H1 (cell line): ENCODE data around the gene NRSN1. TPM values are rescaled to one million over a fixed set of nuclear protein-coding genes. Genes with fewer than 3 reads are reported as not detected.
A peak's percentile ranks its signal among the peaks of the same experiment; 100 is the strongest.

Experiments used
- CTCF ChIA-PET: fragments of 300-600 bp; sonication (Branson Sonifier 250); formaldehyde crosslinking; loops from one replicate; lab custom pipeline; 2021; ENCODE audit not compliant: partially characterized antibody; lab: Charles Lee
- POLR2A ChIA-PET: fragments of 300-600 bp; sonication (Branson Sonifier 250); formaldehyde crosslinking; loops from one replicate; lab custom pipeline; 2021; ENCODE audit warnings: inconsistent platforms; ENCODE audit not compliant: partially characterized antibody; lab: Charles Lee
- DNase-seq, 2 experiments: peaks; one replicate each; pipeline versions ENCODE4 v3.0.0 to v3.0.0-alpha.2; 2010 to 2022; ENCODE audit warnings: low spot score in 2 of 2, low read depth in 1 of 2, mixed read lengths in 1 of 2
- FAIRE-seq: peaks from 2 replicates; lab custom pipeline; 2011; peaks lifted over from hg19 to GRCh38; lab: Jason Lieb, UNC
- H2AFZ ChIP-seq: 2 replicates; pipeline ENCODE4 v1.8.1; 2012; ENCODE audit warnings: low read length, inconsistent platforms
- H2AK5ac ChIP-seq: 2 replicates; pipeline ENCODE4 v1.6.1; 2013; ENCODE audit warnings: low read depth, low read length
- H2BK120ac ChIP-seq: replicated peaks from 2 replicates; pipeline ENCODE3; 2013; ENCODE audit warnings: low read depth, low read length, inconsistent platforms
- H2BK12ac ChIP-seq: 2 replicates; pipeline ENCODE4 v1.6.1; 2013; ENCODE audit warnings: low read depth, low read length
- H2BK15ac ChIP-seq: 2 replicates; pipeline ENCODE4 v1.6.1; 2013; ENCODE audit warnings: low read length
- H2BK20ac ChIP-seq: 2 replicates; pipeline ENCODE4 v1.6.1; 2013; ENCODE audit warnings: low read length
- H2BK5ac ChIP-seq: 2 replicates; pipeline ENCODE4 v1.6.1; 2013; ENCODE audit warnings: low read depth, low read length
- H3K14ac ChIP-seq: 2 replicates; pipeline ENCODE4 v1.6.1; 2013; ENCODE audit warnings: inconsistent platforms; ENCODE audit not compliant: insufficient read length
- H3K18ac ChIP-seq: 2 replicates; pipeline ENCODE4 v1.6.1; 2013; ENCODE audit warnings: low read length; ENCODE audit errors: extremely low read depth
- H3K23ac ChIP-seq: 2 replicates; pipeline ENCODE4 v1.6.1; 2013; ENCODE audit warnings: inconsistent platforms; ENCODE audit not compliant: insufficient read length
- H3K23me2 ChIP-seq: 2 replicates; pipeline ENCODE4 v1.6.1; 2013; ENCODE audit warnings: low read depth, low read length
- H3K27ac ChIP-seq: 2 replicates; pipeline ENCODE4 v1.6.1; 2011; ENCODE audit warnings: low read depth, low read length, inconsistent platforms
- H3K27me3 ChIP-seq, 4 experiments: replicated peaks in 1 of 4; 1 replicate in 1 of 4; 2 replicates in 3 of 4; pipeline versions ENCODE4 v1.6.1 to v1.8.1; 2011 to 2013; ENCODE audit warnings: low read length in 3 of 4, mild to moderate bottlenecking in 3 of 4, inconsistent platforms in 2 of 4, mixed read lengths in 2 of 4, moderate library complexity in 1 of 4; ENCODE audit not compliant: control insufficient read depth in 3 of 4, insufficient read depth in 3 of 4; ENCODE audit errors: extremely low read depth in 1 of 4
- H3K36me3 ChIP-seq, 4 experiments: 2 replicates each; pipeline versions ENCODE4 v1.6.1 to v1.8.1; 2011 to 2013; ENCODE audit warnings: mild to moderate bottlenecking in 4 of 4, low read length in 3 of 4, moderate library complexity in 2 of 4, control low read depth in 1 of 4, inconsistent platforms in 1 of 4; ENCODE audit not compliant: insufficient read depth in 4 of 4, control insufficient read depth in 2 of 4
- H3K4ac ChIP-seq: replicated peaks from 2 replicates; pipeline ENCODE3; 2013; ENCODE audit warnings: low read length, low read depth, mixed read lengths, inconsistent platforms; ENCODE audit not compliant: insufficient read length
- H3K4me1 ChIP-seq, 4 experiments: replicated peaks in 1 of 4; 1 replicate in 1 of 4; 2 replicates in 3 of 4; pipeline versions ENCODE4 v1.6.1 to v1.8.1; 2011 to 2013; ENCODE audit warnings: low read length in 3 of 4, inconsistent platforms in 2 of 4, mixed read lengths in 1 of 4; ENCODE audit not compliant: insufficient read depth in 4 of 4, control insufficient read depth in 3 of 4
- H3K4me2 ChIP-seq, 2 experiments: 2 replicates each; pipeline versions ENCODE4 v1.6.1 to v1.8.1; 2011 to 2013; ENCODE audit warnings: low read depth in 2 of 2, low read length in 2 of 2, control low read depth in 1 of 2, inconsistent platforms in 1 of 2, mild to moderate bottlenecking in 1 of 2; ENCODE audit not compliant: insufficient read depth in 1 of 2
- H3K4me3 ChIP-seq, 4 experiments: fragments of 200-600, 300-600 bp in 1 of 4; sonication (generic), shearing (Covaris generic), sonication (Bioruptor Twin) in 1 of 4; 2 replicates each; pipeline versions ENCODE4 v1.5.1 to v1.8.1; 2011 to 2016; ENCODE audit warnings: low read length in 4 of 4, low read depth in 3 of 4, control low read depth in 2 of 4, inconsistent platforms in 2 of 4, mild to moderate bottlenecking in 2 of 4, mixed read lengths in 1 of 4, moderate library complexity in 1 of 4; ENCODE audit not compliant: insufficient read depth in 2 of 4; ENCODE audit errors: extremely low read depth in 1 of 4
- H3K56ac ChIP-seq: replicated peaks from 2 replicates; pipeline ENCODE3; 2013; ENCODE audit warnings: low read depth, mild to moderate bottlenecking, mixed read lengths, low read length, inconsistent platforms; ENCODE audit not compliant: insufficient read length
- H3K79me1 ChIP-seq: 2 replicates; pipeline ENCODE4 v1.6.1; 2013; ENCODE audit warnings: low read depth, low read length, control low read depth
- H3K79me2 ChIP-seq, 2 experiments: 2 replicates each; pipeline versions ENCODE4 v1.6.1 to v1.8.1; 2012 to 2013; ENCODE audit warnings: low read length in 2 of 2, mild to moderate bottlenecking in 2 of 2, inconsistent platforms in 1 of 2; ENCODE audit not compliant: insufficient read depth in 2 of 2, control insufficient read depth in 1 of 2
- H3K9ac ChIP-seq, 4 experiments: replicated peaks in 1 of 4; 1 replicate in 1 of 4; 2 replicates in 3 of 4; pipeline versions ENCODE4 v1.6.1 to v1.8.1; 2011 to 2013; ENCODE audit warnings: low read depth in 3 of 4, low read length in 3 of 4, control low read depth in 2 of 4, mild to moderate bottlenecking in 2 of 4, moderate library complexity in 2 of 4, inconsistent platforms in 1 of 4; ENCODE audit errors: extremely low read depth in 1 of 4
- H3K9me3 ChIP-seq, 2 experiments: 2 replicates each; pipeline versions ENCODE4 v1.6.1 to v1.8.1; 2012 to 2013; ENCODE audit warnings: mild to moderate bottlenecking in 2 of 2, moderate library complexity in 2 of 2, control low read depth in 1 of 2, inconsistent platforms in 1 of 2, low read depth in 1 of 2, low read length in 1 of 2, mixed read lengths in 1 of 2; ENCODE audit not compliant: insufficient read depth in 2 of 2
- H4K20me1 ChIP-seq, 2 experiments: replicated peaks in 1 of 2; 2 replicates each; pipeline versions ENCODE3 to v1.8.1; 2011 to 2013; ENCODE audit warnings: inconsistent platforms in 2 of 2, low read length in 2 of 2, mild to moderate bottlenecking in 1 of 2; ENCODE audit not compliant: insufficient read depth in 2 of 2, control insufficient read depth in 1 of 2
- H4K5ac ChIP-seq: 2 replicates; pipeline ENCODE4 v1.6.1; 2013; ENCODE audit warnings: low read length, low read depth, mixed read lengths, inconsistent platforms; ENCODE audit not compliant: insufficient read length
- H4K8ac ChIP-seq: 2 replicates; pipeline ENCODE4 v1.8.0; 2013; ENCODE audit warnings: mild to moderate bottlenecking, moderate library complexity, low read length, inconsistent platforms; ENCODE audit not compliant: insufficient read depth; ENCODE audit errors: extremely low read depth
- H4K91ac ChIP-seq: replicated peaks from 2 replicates; pipeline ENCODE3; 2013; ENCODE audit warnings: low read length, mixed read lengths, inconsistent platforms; ENCODE audit not compliant: insufficient read length
- ASH2L ChIP-seq: fragments of 200-600, 300-600 bp; sonication (generic); IDR thresholded peaks from one replicate; pipeline ENCODE4 v1.7.1; 2017; ENCODE audit warnings: low read length
- FOSL1 ChIP-seq: IDR thresholded peaks from 2 replicates; pipeline ENCODE4 v1.6.1; 2011; ENCODE audit warnings: mild to moderate bottlenecking, low read depth, low read length, moderate library complexity; ENCODE audit not compliant: insufficient read depth
- GTF2F1 ChIP-seq: IDR thresholded peaks from 2 replicates; pipeline ENCODE4 v1.6.1; 2012; ENCODE audit warnings: low read depth, low read length, improper control_type of control experiment, borderline replicate concordance
- MAFK ChIP-seq: IDR thresholded peaks from 2 replicates; pipeline ENCODE4 v1.6.1; 2012; ENCODE audit warnings: low read depth, mild to moderate bottlenecking, improper control_type of control experiment, low read length
- NRF1 ChIP-seq: IDR thresholded peaks from 2 replicates; pipeline ENCODE4 v1.6.1; 2011; ENCODE audit warnings: mild to moderate bottlenecking, low read depth, low read length, improper control_type of control experiment
- POLR2A ChIP-seq, 2 experiments: IDR thresholded peaks; 1 replicate in 1 of 2; 2 replicates in 1 of 2; pipeline ENCODE4 v1.6.1; 2011; ENCODE audit warnings: low read depth in 2 of 2, low read length in 2 of 2, mild to moderate bottlenecking in 2 of 2; ENCODE audit errors: control extremely low read depth in 1 of 2
- SIN3A ChIP-seq, 2 experiments: IDR thresholded peaks in 1 of 2; conservative IDR thresholded peaks in 1 of 2; 2 replicates each; pipeline ENCODE4 v1.6.1; 2011 to 2012; ENCODE audit warnings: low read length in 2 of 2, improper control_type of control experiment in 1 of 2, low read depth in 1 of 2, mild to moderate bottlenecking in 1 of 2
- SIRT6 ChIP-seq: IDR thresholded peaks from one replicate; pipeline ENCODE4 v1.7.1; 2012; ENCODE audit warnings: low read length, inconsistent platforms
- SP4 ChIP-seq: IDR thresholded peaks from 2 replicates; pipeline ENCODE4 v1.6.1; 2012; ENCODE audit warnings: low read length, inconsistent platforms
- WGBS, 2 experiments: shearing (Covaris generic) in 1 of 2; methylation state at CpG; one replicate each; pipeline versions ENCODE4 v1.1.6 to v1.1.7; 2013 to 2015; ENCODE audit warnings: low lambda C conversion rate in 2 of 2, mixed read lengths in 2 of 2, inconsistent platforms in 1 of 2, low coverage in 1 of 2, missing lambda C conversion rate in 1 of 2; ENCODE audit not compliant: insufficient replicate concordance in 2 of 2, insufficient coverage in 1 of 2, insufficient read length in 1 of 2; ENCODE audit errors: extremely low coverage in 1 of 2, missing lambda C conversion rate in 1 of 2; 5-methylcytosine and 5-hydroxymethylcytosine counted together
- polyA plus RNA-seq, 7 experiments: library from polyadenylated mRNA; depleted of rRNA in 3 of 7; stranded (reverse) in 5 of 7; unstranded in 2 of 7; fragments of >200 nt in 5 of 7; fragments of 200-250 nt in 2 of 7; gene quantifications; 1 replicate in 5 of 7; 2 replicates in 1 of 7; 4 replicates in 1 of 7; pipeline versions ENCODE4 v1.2.1 to v1.2.3, GENCODE V29; 2011 to 2013; ENCODE audit warnings: missing spikeins in 2 of 7, mixed read lengths in 2 of 7
- total RNA-seq: library from RNA; stranded (reverse); fragmentation: NEBNext Ultra II Directional; extraction: Animal tissue kit (Norgen Biotek cat#: 25700); gene quantifications from 2 replicates; pipeline ENCODE4 v1.2.1, GENCODE V29; 2021

Gene NRSN1
- total and polyA plus RNA-seq, 2 of the 8 experiments (the other 6 are each of a cell fraction or from before 2014, with no cell fraction given), result 0.15 to 0.78 TPM

- no peak overlapping the region for H4K8ac ChIP-seq
- no peaks in the 10 kb centered on the region for H3K79me1 ChIP-seq
- no peak overlapping the region for H4K5ac ChIP-seq
- no peaks in the 10 kb centered on the region for H3K79me2 ChIP-seq
- H3K36me3 ChIP-seq, result no peaks in the 10 kb centered on the region
- H3K18ac ChIP-seq, result no peak overlapping the region
- H3K4ac ChIP-seq, result no peak overlapping the region
- WGBS, 2 experiments, result 62% methylated on average over 2 of the region's 2 CpGs; no CpG with 5 or more reads in 1 of the 2 experiments
- H3K23ac ChIP-seq, result no peak overlapping the region
- no peak overlapping the region for H3K14ac ChIP-seq
- H4K20me1 ChIP-seq, result no peaks in the 10 kb centered on the region
- H2BK20ac ChIP-seq, result no peak overlapping the region
- no peaks in the 10 kb centered on the region for H3K27me3 ChIP-seq
- ChIA-PET POLR2A (no interaction called here), CTCF (no interaction called here)
- DNase-seq, result no peak
- no peak overlapping the region for H3K9ac ChIP-seq
- no peak overlapping the region for H3K4me2 ChIP-seq
- no peaks in the 10 kb centered on the region for H3K4me1 ChIP-seq
- H2AK5ac ChIP-seq, result no peak overlapping the region
- no peak overlapping the region for H3K4me3 ChIP-seq
- no peak for TF ChIP-seq FOSL1
- TF ChIP-seq MAFK, result no peak
- no peak for TF ChIP-seq ASH2L
- TF ChIP-seq NRF1, result no peak
- TF ChIP-seq SIN3A (conservative IDR thresholded peaks at IDR 0.05 in 1 of 2, IDR thresholded peaks at IDR 0.05 in 1 of 2; ENCODE audit: low read depth in 1 of 2, low read length in 2 of 2), result no peak
- TF ChIP-seq POLR2A (IDR thresholded peaks at IDR 0.05; ENCODE audit: control extremely low read depth in 1 of 2, low read depth in 2 of 2, low read length in 2 of 2), result no peak
- TF ChIP-seq SP4, result no peak
- TF ChIP-seq GTF2F1, result no peak
- no peak for TF ChIP-seq SIRT6
- H3K56ac ChIP-seq, result no peak overlapping the region
- no peak overlapping the region for H4K91ac ChIP-seq
- no peak overlapping the region for H3K27ac ChIP-seq
- H2BK5ac ChIP-seq, result no peak overlapping the region
- H3K9me3 ChIP-seq, result no peaks in the 10 kb centered on the region
- no peaks in the 10 kb centered on the region for H3K23me2 ChIP-seq
- no peak overlapping the region for H2BK15ac ChIP-seq
- FAIRE-seq, result no peak
- 0 out of 2 replicates have a peak overlapping the region, but pooled peaks have one; percentile 23 for H2AFZ ChIP-seq
- no peak overlapping the region for H2BK120ac ChIP-seq
- H2BK12ac ChIP-seq, result no peak overlapping the region
These were observed 25.3 kb upstream of the NRSN1 start for GRCh38 chr6:24100770-24101155.
